ENCODE data around the gene YBX3.

- TF ChIP-seq, protein P1, sequence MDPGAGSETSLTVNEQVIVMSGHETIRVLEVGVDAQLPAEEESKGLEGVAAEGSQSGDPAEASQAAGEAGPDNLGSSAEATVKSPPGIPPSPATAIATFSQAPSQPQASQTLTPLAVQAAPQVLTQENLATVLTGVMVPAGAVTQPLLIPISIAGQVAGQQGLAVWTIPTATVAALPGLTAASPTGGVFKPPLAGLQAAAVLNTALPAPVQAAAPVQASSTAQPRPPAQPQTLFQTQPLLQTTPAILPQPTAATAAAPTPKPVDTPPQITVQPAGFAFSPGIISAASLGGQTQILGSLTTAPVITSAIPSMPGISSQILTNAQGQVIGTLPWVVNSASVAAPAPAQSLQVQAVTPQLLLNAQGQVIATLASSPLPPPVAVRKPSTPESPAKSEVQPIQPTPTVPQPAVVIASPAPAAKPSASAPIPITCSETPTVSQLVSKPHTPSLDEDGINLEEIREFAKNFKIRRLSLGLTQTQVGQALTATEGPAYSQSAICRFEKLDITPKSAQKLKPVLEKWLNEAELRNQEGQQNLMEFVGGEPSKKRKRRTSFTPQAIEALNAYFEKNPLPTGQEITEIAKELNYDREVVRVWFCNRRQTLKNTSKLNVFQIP (CRISPR knock-in tag; IDR thresholded peaks at IDR 0.05; ENCODE audit: borderline replicate concordance, low read depth), result no peak
- TF ChIP-seq, protein P2, sequence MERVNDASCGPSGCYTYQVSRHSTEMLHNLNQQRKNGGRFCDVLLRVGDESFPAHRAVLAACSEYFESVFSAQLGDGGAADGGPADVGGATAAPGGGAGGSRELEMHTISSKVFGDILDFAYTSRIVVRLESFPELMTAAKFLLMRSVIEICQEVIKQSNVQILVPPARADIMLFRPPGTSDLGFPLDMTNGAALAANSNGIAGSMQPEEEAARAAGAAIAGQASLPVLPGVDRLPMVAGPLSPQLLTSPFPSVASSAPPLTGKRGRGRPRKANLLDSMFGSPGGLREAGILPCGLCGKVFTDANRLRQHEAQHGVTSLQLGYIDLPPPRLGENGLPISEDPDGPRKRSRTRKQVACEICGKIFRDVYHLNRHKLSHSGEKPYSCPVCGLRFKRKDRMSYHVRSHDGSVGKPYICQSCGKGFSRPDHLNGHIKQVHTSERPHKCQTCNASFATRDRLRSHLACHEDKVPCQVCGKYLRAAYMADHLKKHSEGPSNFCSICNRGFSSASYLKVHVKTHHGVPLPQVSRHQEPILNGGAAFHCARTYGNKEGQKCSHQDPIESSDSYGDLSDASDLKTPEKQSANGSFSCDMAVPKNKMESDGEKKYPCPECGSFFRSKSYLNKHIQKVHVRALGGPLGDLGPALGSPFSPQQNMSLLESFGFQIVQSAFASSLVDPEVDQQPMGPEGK (CRISPR knock-in tag; IDR thresholded peaks at IDR 0.05; ENCODE audit: borderline replicate concordance), result no peak
- TF ChIP-seq ESRRG (CRISPR knock-in tag; IDR thresholded peaks at IDR 0.05) (no peak), RARB (CRISPR knock-in tag; IDR thresholded peaks at IDR 0.05) (no peak), CSDC2 (CRISPR knock-in tag; IDR thresholded peaks at IDR 0.05) (no peak)
Measured at GRCh38 chr12:10661338-10661737, 61.8 kb downstream of the YBX3 start.
